Measurements from ENCODE around the gene LIN52. TPM values are rescaled to one million over a fixed set of nuclear protein-coding genes. Genes with fewer than 3 reads are reported as not detected.

LIN52 gene
- polyA plus RNA-seq, 4 donors: 6.1 to 22.1 (median 11.1) TPM

GRCh38 chr14:74126315-74127013 is 41.7 kb downstream of the LIN52 start:
- Histone ChIP-seq H3K27me3 (ENCODE audit: control insufficient read depth in 3 of 3, insufficient read depth in 3 of 3, low read length in 3 of 3) (no peaks in the 10 kb centered on the region), H3K9me3 (ENCODE audit: control insufficient read depth in 2 of 2, insufficient read depth in 1 of 2, low read depth in 1 of 2, low read length in 1 of 2) (no peaks in the 10 kb centered on the region), H3K4me3 (ENCODE audit: low read depth in 1 of 3, low read length in 3 of 3) (no peak overlapping the region), H3K4me1 (ENCODE audit: control insufficient read depth in 3 of 3, insufficient read depth in 2 of 3, low read depth in 1 of 3, low read length in 2 of 3) (no peaks in the 10 kb centered on the region), H3K36me3 (ENCODE audit: control insufficient read depth in 3 of 3, insufficient read depth in 2 of 3, low read depth in 1 of 3, low read length in 3 of 3) (no peaks in the 10 kb centered on the region), H3K27ac (ENCODE audit: low read depth in 1 of 3, low read length in 2 of 3) (no peak overlapping the region)
- no peak for FAIRE-seq
- WGBS, 3 donors: 90 to 100% (median 97%) methylated on average over 1 of the region's 1 CpG
- DNase-seq: no peak

GRCh38 chr14:74127634-74128033 is 42.9 kb downstream of the LIN52 start:
- DNase-seq: no peak
- Histone ChIP-seq H3K27ac (ENCODE audit: low read depth in 1 of 3, low read length in 2 of 3) (no peak overlapping the region), H3K4me1 (ENCODE audit: control insufficient read depth in 3 of 3, insufficient read depth in 2 of 3, low read depth in 1 of 3, low read length in 2 of 3) (no peaks in the 10 kb centered on the region), H3K9me3 (ENCODE audit: control insufficient read depth in 2 of 2, insufficient read depth in 1 of 2, low read depth in 1 of 2, low read length in 1 of 2) (no peaks in the 10 kb centered on the region), H3K4me3 (ENCODE audit: low read depth in 1 of 3, low read length in 3 of 3) (no peak overlapping the region), H3K27me3 (ENCODE audit: control insufficient read depth in 3 of 3, insufficient read depth in 3 of 3, low read length in 3 of 3) (no peaks in the 10 kb centered on the region), H3K36me3 (ENCODE audit: control insufficient read depth in 3 of 3, insufficient read depth in 2 of 3, low read depth in 1 of 3, low read length in 3 of 3) (no peaks in the 10 kb centered on the region)
- no peak for FAIRE-seq
- 89 to 96% (median 95%) methylated on average over 1 of the region's 1 CpG for WGBS, 3 donors

- WGBS, 3 donors: 17 to 60% (median 35%) methylated on average over 3 of the region's 3 CpGs
- Histone ChIP-seq H3K27me3 (ENCODE audit: control insufficient read depth in 3 of 3, insufficient read depth in 3 of 3, low read length in 3 of 3) (no peaks in the 10 kb centered on the region), H3K27ac (ENCODE audit: low read depth in 1 of 3, low read length in 2 of 3) (peak overlapping the region; percentile 36 to 72 (median 70)), H3K36me3 (ENCODE audit: control insufficient read depth in 3 of 3, insufficient read depth in 2 of 3, low read depth in 1 of 3, low read length in 3 of 3) (peaks cover 0 to under 1% (median 0%) of the 10 kb centered on the region in 3 donors), H3K4me3 (ENCODE audit: low read depth in 1 of 3, low read length in 3 of 3) (no peak overlapping the region), H3K9me3 (ENCODE audit: control insufficient read depth in 2 of 2, insufficient read depth in 1 of 2, low read depth in 1 of 2, low read length in 1 of 2) (no peaks in the 10 kb centered on the region), H3K4me1 (ENCODE audit: control insufficient read depth in 3 of 3, insufficient read depth in 2 of 3, low read depth in 1 of 3, low read length in 2 of 3) (peaks cover 0 to 18% (median 3%) of the 10 kb centered on the region in 3 donors)
- FAIRE-seq: no peak
- peak; percentile 72 to 81 for DNase-seq
These were observed 49.2 kb downstream of the LIN52 start for GRCh38 chr14:74133833-74134481.

GRCh38 chr14:74134484-74134883 is 49.7 kb downstream of the LIN52 start:
- Histone ChIP-seq H3K4me3 (ENCODE audit: low read depth in 1 of 3, low read length in 3 of 3) (no peak overlapping the region), H3K27ac (ENCODE audit: low read depth in 1 of 3, low read length in 2 of 3) (peak overlapping the region; percentile 18 to 70 (median 36)), H3K36me3 (ENCODE audit: control insufficient read depth in 3 of 3, insufficient read depth in 2 of 3, low read depth in 1 of 3, low read length in 3 of 3) (peaks cover 0 to 2% (median 0%) of the 10 kb centered on the region in 3 donors), H3K9me3 (ENCODE audit: control insufficient read depth in 2 of 2, insufficient read depth in 1 of 2, low read depth in 1 of 2, low read length in 1 of 2) (no peaks in the 10 kb centered on the region), H3K4me1 (ENCODE audit: control insufficient read depth in 3 of 3, insufficient read depth in 2 of 3, low read depth in 1 of 3, low read length in 2 of 3) (peaks cover 0 to 18% (median 3%) of the 10 kb centered on the region in 3 donors), H3K27me3 (ENCODE audit: control insufficient read depth in 3 of 3, insufficient read depth in 3 of 3, low read length in 3 of 3) (no peaks in the 10 kb centered on the region)
- no peak for FAIRE-seq
- no peak for DNase-seq

- Histone ChIP-seq H3K4me1 (ENCODE audit: control insufficient read depth in 3 of 3, insufficient read depth in 2 of 3, low read depth in 1 of 3, low read length in 2 of 3) (peaks cover under 1 to 21% (median 3%) of the 10 kb centered on the region in 3 donors), H3K4me3 (ENCODE audit: low read depth in 1 of 3, low read length in 3 of 3) (no peak overlapping the region), H3K27ac (ENCODE audit: low read depth in 1 of 3, low read length in 2 of 3) (no peak overlapping the region), H3K36me3 (ENCODE audit: control insufficient read depth in 3 of 3, insufficient read depth in 2 of 3, low read depth in 1 of 3, low read length in 3 of 3) (peaks cover 0 to 2% (median 0%) of the 10 kb centered on the region in 3 donors), H3K27me3 (ENCODE audit: control insufficient read depth in 3 of 3, insufficient read depth in 3 of 3, low read length in 3 of 3) (no peaks in the 10 kb centered on the region), H3K9me3 (ENCODE audit: control insufficient read depth in 2 of 2, insufficient read depth in 1 of 2, low read depth in 1 of 2, low read length in 1 of 2) (no peaks in the 10 kb centered on the region)
- no peak for FAIRE-seq
- WGBS, 3 donors: 80 to 87% (median 83%) methylated on average over 1 of the region's 1 CpG
- no peak for DNase-seq
These were observed 50.7 kb downstream of the LIN52 start for GRCh38 chr14:74135426-74135825.

- Histone ChIP-seq H3K27me3 (ENCODE audit: control insufficient read depth in 3 of 3, insufficient read depth in 3 of 3, low read length in 3 of 3) (no peaks in the 10 kb centered on the region), H3K27ac (ENCODE audit: low read depth in 1 of 3, low read length in 2 of 3) (peak overlapping the region in 2 of 3 donors; percentile 48 to 61), H3K4me3 (ENCODE audit: low read depth in 1 of 3, low read length in 3 of 3) (no peak overlapping the region), H3K9me3 (ENCODE audit: control insufficient read depth in 2 of 2, insufficient read depth in 1 of 2, low read depth in 1 of 2, low read length in 1 of 2) (no peaks in the 10 kb centered on the region), H3K4me1 (ENCODE audit: control insufficient read depth in 3 of 3, insufficient read depth in 2 of 3, low read depth in 1 of 3, low read length in 2 of 3) (peaks cover 5 to 32% (median 7%) of the 10 kb centered on the region in 3 donors), H3K36me3 (ENCODE audit: control insufficient read depth in 3 of 3, insufficient read depth in 2 of 3, low read depth in 1 of 3, low read length in 3 of 3) (peaks cover 0 to 3% (median 2%) of the 10 kb centered on the region in 3 donors)
- peak; percentile 82 to 86 for DNase-seq
- FAIRE-seq: no peak
- 18 to 36% (median 29%) methylated on average over 8 of the region's 8 CpGs for WGBS, 3 donors
These were observed 55.7 kb downstream of the LIN52 start for GRCh38 chr14:74140374-74140850.

GRCh38 chr14:74141703-74142102 is 56.9 kb downstream of the LIN52 start:
- H3K9me3 ChIP-seq (ENCODE audit: control insufficient read depth in 2 of 2, insufficient read depth in 1 of 2, low read depth in 1 of 2, low read length in 1 of 2): no peaks in the 10 kb centered on the region
- WGBS, 3 donors: 32 to 53% (median 42%) methylated on average over 3 of the region's 3 CpGs
- H3K4me1 ChIP-seq (ENCODE audit: control insufficient read depth in 3 of 3, insufficient read depth in 2 of 3, low read depth in 1 of 3, low read length in 2 of 3): peaks cover 4 to 28% (median 7%) of the 10 kb centered on the region in 3 donors
- H3K27me3 ChIP-seq (ENCODE audit: control insufficient read depth in 3 of 3, insufficient read depth in 3 of 3, low read length in 3 of 3): no peaks in the 10 kb centered on the region
- FAIRE-seq: no peak
- peak overlapping the region in 2 of 3 donors; percentile 52 to 78 for H3K27ac ChIP-seq (ENCODE audit: low read depth in 1 of 3, low read length in 2 of 3)
- H3K4me3 ChIP-seq (ENCODE audit: low read depth in 1 of 3, low read length in 3 of 3): no peak overlapping the region
- peaks cover 0 to 3% (median 2%) of the 10 kb centered on the region in 3 donors for H3K36me3 ChIP-seq (ENCODE audit: control insufficient read depth in 3 of 3, insufficient read depth in 2 of 3, low read depth in 1 of 3, low read length in 3 of 3)
- peak; percentile 84 for DNase-seq

- Histone ChIP-seq H3K27ac (ENCODE audit: low read depth in 1 of 3, low read length in 2 of 3) (no peak overlapping the region), H3K4me3 (ENCODE audit: low read depth in 1 of 3, low read length in 3 of 3) (no peak overlapping the region), H3K9me3 (ENCODE audit: control insufficient read depth in 2 of 2, insufficient read depth in 1 of 2, low read depth in 1 of 2, low read length in 1 of 2) (no peaks in the 10 kb centered on the region), H3K4me1 (ENCODE audit: control insufficient read depth in 3 of 3, insufficient read depth in 2 of 3, low read depth in 1 of 3, low read length in 2 of 3) (peaks cover 4 to 28% (median 7%) of the 10 kb centered on the region in 3 donors), H3K27me3 (ENCODE audit: control insufficient read depth in 3 of 3, insufficient read depth in 3 of 3, low read length in 3 of 3) (no peaks in the 10 kb centered on the region), H3K36me3 (ENCODE audit: control insufficient read depth in 3 of 3, insufficient read depth in 2 of 3, low read depth in 1 of 3, low read length in 3 of 3) (peaks cover 0 to 3% (median 2%) of the 10 kb centered on the region in 3 donors)
- WGBS, 3 donors: 25 to 59% (median 45%) methylated on average over 4 of the region's 4 CpGs
- FAIRE-seq (no peak), DNase-seq (peak; percentile 35 to 54)
These were observed 57.8 kb downstream of the LIN52 start for GRCh38 chr14:74142523-74142922.

Data from small intestine (tissue), 7 donors.